AG08395 (cell line): Measurements from ENCODE around the gene SAMHD1.
"Not testable (repeated sequence)": the region's sequence is repeated elsewhere in the genome, so short reads cannot be mapped to it uniquely, and the experiment has no call there.

Source experiments
- DNase-seq: peaks from one replicate; pipeline ENCODE4 v3.0.0; 2012; ENCODE audit warnings: mixed read lengths, low spot score

SAMHD1 gene

DNA sequence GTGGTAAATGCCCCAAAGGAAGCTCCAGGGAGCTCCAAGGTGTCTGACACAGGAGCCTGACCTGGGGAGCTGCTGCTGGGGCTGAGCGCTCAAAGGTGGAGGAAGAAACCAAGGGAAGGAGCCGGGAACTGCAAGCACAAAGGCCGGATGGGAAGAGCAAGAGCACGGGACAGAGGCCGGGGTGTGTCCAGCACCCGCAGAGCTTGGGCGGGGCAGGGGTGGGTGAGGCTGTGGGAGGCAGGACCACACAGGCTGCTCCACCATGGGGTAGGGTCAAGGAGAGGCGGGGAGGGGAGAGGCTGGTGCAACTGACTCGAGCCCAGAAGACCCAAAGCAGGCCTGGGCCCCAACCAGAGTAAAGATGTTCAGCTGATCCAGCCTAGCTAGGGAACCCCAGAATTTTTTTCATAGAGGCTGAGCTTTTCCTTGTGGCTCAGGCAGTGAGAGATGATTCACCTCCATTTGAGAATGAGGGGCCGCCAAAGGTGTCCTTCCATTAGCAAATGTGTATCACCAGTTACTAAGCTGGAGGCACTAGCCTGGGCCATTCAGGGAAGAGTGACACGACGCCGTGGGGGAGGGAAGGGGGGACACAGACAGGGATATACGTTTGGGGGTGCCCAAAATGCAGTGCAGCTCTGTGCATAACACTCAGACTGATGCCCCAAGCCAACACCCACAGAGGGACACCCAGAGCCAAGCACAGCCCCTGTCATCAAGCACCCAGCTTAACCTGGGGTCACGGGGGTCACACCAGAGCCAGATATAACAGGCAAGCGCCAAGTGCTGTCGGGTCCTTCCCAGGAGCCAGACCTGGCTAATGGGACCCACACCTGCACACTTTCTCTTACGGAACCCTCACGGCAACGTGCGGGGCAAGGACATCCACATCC, 96.9 kb downstream of the SAMHD1 start:
- DNase-seq = no peak

DNA sequence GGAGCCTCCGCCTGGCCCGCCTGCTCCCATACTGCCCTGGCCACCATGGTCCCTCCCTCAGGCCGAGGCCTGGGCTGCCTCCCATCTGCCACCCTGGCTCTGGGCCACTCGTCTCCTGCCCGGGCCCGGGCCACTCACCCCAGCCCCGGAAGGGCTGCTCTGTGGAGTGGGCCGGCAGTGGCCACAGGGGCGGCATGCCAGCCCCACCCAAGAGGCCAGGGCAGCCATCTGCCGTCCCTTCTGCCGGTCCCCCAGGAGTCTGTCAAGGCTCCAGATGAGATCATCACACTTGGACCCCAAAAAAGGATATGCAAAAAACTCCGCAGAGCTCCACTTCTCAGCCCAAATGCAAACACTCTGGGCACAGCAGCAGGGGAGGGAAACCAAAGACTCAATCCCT, 99.3 kb downstream of the SAMHD1 start:
- DNase-seq = peak; percentile 32

DNA sequence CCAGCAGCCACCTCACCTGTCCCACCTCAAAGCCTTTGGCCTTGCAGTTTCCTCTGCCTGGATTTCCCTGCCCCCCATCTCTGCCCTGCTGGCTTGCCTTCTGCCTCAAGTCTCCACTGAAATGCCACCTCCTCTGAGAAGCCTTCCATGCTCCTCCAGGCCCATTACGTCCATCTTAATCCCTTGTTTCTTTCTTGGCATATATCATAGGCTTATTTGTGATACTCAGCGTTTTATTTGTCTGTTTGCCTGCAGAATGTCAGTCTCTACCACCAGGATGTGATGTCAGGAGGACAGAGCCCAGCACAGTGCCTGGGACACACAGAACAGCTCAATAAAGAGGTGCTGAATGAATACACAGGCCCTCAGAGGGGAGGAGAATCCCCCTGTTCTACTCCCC, 100.0 kb downstream of the SAMHD1 start:
- DNase-seq = no peak

DNA sequence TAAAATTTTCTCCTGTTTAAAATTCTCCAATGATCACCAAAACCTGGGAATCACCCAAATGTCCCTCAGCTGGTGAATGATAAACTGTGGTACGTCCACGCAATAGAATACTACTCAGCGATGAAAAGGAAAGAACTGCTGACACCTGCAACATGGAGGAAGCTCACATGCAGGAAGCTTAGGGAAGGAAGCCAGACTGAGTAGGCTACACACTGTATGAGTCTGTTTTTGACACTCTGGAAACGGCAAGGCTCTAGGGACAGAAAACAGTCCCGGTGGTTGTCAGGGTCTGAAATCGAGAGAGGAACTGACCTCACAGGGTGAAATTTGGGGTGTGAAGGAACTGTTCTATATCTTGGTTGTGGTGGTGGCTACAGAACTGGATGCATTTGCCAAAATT, 100.7 kb downstream of the SAMHD1 start:
- no peak for DNase-seq

DNA sequence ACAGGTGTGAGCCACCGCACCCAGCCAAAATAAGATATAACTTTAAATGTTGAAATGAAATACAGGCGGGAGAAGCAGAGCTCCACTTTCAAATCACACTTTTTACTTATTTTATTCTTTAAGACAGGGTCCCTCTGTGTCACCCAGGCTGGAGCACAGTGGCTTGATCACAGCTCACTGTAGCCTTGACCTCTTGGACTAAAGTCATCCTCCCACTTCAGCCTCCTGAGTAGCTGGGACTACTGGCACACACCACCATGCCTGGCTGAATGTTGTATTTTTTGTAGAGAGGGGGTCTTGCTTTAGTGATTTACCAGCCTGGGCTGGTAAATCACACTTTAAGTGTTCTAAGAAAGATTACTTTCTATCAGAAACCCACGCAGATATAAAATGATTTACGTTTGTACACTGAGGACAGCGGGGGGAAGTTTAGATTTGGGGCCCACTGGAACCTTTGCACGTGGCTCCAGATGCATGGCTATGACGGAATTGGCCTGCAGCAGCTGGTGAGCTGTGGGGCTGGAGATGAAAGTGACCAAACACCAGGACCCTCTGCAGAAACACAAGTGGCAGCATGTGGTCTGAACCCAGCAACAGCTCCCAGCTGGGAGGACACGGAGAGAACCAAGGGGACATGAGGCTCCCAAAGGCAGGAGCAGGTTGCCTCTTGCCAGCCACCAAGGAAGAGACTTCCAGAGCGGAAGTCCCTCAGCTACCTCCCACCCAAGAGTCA, 102.0 kb downstream of the SAMHD1 start:
- DNase-seq = no peak

DNA sequence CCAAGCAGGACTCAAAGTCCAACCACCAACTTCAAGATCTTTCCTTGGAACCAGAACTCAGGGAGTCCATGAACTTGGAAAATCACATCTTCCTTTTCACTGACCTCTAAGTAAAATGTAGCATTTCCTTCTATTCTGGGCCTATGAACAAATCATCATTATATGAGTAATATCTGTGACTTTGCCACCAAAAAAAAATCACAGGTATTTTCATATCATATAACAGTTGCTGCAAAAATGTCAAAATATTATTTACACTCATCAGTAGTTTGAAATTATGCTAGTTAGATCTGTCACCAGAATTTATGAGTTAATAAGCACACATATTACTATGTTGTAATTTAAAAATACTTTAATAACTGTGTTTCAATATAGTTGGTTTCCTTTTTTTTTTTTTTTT, 102.8 kb downstream of the SAMHD1 start:
- DNase-seq = no peak

DNA sequence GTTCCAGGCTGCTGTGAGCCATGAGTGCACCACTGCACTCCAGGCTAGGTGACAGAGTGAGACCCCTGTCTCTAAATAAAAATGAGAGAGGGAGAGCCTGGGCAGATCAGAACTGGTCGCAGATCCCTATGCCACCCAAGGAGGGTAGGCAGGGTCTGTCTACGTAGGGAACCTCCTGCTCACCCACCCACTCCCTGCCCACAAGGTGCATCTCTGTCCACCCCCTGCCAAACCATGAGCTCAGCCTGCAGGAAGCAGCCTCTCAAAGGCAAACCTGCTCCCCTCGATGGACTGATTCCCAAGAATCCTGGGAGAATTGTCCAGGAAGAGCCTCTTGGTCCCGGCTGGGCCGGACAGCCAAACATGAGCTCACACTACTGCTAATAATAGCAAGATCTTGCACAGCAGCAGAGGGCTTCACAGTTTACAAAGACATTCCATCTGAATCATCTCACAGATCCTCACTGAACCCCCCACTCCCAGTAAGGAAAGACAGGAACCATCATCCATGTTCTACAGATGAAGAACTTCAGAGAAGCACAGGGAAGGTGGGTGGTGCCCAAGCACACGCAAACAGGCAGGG, 103.3 kb downstream of the SAMHD1 start:
- DNase-seq = peak; percentile 88

DNA sequence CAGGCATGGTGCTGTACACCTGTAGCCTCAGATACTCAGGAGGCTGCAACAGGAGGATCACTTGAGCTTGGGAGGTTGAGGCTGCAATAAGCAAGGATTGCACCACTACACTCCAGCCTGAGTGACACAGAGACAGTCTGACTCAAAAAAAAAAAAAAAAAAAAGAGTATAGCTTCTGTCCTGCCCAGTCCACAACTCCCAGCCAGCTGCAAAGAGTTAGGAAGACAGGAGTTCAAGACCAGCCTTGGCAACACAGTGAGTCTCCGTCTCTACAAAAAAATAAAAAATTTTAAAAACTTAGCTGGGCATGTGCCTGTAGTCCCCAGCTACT, 103.8 kb downstream of the SAMHD1 start:
- DNase-seq = no peak

DNA sequence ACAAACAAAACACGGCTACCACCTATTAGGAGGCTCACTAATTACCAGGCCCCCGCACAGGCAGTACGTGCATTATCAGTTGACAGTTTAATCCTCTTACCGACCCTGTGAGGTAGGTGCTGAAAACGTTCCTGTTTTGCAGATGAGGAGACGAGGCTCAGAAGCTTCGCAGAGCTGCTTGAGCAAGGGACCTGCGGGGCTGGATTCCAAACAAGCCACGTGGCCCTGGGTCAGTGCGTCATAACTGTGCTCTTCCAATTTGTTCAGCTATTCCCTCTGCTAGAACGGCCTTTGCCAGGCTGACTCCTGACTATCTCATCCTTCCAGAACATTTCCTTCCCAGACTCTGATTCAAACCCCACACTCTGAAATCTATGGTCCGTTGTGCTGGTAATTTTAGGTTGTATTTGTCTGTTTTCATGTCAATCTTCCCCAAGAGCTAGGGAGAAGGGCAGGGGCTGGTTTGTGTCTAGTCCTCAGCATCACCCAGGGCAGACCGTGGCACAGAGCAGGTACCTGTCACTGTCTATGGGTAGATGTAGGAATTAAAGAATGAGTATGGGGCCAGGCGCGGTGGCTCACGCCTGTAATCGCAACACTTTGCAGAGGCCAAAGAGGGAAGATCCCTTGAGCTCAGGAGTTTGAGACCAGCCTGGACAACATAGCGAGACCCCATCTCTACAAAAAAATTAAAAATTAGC, 104.3 kb downstream of the SAMHD1 start:
- peak; percentile 77 for DNase-seq

DNA sequence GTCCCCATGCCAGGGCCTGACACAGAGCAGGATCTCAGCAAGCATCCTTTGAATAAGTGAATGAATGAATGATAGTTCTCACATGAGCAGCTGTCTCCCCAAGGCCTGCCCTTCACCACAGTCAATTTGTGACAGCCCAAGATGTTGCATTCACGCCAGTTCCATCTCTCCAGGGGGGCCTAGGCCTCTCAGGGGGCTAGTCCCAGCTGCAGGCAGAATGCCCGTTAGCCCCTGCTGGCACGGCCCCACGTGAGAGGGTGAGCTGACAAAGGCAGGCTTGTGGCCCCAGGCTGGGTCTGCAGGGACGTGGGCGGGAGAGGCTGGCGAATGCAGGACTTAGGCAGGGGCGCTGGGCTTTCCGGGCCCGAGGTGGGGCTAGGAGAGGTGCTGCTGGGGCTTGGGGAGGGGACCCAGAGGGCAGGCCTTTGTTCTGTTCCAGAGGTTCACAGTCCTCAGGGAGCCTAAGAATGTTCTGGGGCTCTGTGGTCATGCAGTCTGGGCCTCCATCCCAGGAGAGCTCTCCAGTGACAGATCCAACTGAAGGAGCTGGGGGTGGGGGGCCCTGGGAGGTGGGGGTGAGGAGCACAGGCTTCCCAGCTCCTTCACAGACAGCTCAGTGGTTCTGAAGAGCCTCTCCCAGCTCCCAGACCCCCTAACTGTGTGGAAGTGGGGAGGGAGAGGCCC, 106.1 kb downstream of the SAMHD1 start:
- DNase-seq = no peak

DNA sequence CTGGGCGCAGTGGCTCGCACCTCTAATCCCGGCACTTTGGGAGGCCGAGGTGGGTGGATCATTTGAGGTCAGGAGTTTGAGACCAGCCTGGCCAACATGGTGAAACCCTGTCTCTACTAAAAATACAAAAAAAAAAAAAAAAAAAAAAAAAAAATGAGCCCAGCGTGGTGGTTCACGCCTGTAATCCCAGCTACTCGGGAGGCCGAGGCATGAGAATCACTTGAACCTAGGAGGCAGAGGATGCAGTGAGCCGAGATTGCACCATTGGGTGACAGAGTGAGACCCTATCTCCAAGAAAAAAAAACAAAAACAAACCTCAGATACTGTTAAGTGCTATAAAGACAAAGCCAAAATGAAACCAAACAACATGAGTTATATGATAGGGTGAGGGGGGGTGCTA, 110.5 kb downstream of the SAMHD1 start:
- DNase-seq = not testable (repeated sequence)
